SKM-1 treated with dmso at 0.1 percent for 144 hours (cell line): ENCODE results near the gene SYNDIG1.

Source experiments
- DNase-seq: peaks from one replicate; lab custom pipeline; 2025; ENCODE audit not compliant: unreplicated experiment; lab: John Stamatoyannopoulos, UW

Gene SYNDIG1

DNA sequence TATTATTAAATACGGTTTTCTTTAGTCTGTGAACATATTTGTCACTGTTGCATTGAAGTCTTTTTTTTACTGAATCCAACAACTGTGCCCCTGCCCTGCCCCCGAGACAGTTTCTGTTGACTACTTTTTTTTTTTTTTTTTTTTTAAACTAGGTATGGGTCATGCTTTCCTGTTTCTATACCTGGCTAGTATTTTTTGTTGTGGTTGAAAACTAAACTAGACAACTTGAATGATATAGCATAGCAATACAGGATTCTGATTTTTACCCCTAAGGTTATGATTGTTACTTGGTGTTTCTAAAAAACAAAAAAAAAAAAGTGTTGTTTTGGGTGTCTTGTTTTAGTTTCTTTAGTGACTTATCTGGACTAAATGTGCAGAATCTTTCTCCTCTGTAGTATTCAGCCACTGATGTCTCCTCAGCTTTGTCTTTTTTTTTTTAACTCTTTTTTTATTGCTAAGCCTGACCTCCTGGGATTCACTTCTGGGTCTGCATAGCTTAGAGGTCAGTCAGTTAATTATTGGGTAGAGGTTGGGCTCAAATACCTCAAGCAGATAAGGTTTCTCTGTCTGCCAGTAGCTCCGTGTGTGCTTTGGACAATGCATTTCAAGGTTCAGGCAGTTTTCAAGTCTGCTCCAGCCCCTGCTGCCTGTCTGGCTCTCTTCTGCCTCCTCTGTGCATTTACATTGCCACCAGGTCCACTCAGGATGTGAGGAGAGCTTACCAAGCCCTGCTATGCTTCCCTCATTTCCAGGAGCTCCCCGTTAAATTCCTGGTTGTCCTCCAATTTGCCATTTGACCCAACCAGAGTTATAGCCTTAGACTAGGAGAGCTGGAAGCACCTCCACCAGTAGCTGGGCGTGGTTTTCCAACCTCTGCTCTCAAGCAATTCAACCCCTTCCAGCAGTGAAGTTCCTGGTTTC, 91.4 kb downstream of the SYNDIG1 start:
- no peak for DNase-seq

DNA sequence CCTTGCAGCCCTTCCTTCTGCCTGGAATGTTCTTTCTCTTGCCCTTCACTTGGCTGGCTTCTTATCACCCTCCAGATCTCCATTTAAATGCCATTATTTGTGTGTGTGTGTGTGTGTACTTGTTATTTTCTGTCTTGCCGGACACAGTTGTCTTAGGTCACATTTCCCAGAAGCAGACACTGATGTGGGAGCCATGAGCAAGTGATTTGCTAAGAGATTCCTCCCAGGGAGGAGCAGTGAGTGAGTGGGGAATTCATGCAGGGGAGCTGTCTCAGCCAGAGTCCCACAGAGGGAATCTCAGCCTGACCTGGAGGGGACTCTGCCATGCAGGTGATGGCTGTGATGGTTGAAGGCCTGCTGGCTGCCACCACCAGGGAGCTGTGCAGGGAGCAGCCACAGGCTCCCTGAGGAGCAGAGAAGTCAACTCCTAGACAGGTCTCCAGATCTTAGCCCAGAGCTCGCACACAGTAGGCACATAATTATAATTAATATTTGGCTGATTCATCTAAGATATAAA, 96.5 kb downstream of the SYNDIG1 start:
- DNase-seq, result no peak

DNA sequence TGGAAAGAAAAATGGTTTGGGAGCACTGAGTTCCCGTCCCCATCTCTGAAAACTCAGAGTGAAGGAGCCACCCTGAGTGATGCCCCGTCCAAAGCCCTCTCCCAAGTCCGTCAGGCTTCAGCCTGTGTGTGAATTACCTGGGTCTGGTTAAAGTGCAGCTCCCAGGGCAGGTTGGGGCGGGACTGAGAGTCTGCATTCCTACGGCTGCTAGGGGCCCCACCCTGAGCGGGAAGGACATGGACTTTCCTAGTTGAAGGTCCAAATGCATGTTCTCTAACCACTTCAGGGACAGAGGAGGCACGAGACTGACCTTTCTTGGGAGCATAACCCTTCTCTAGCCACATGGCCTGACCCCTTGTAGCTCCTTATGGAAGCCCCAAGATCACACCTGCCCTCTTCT, 97.2 kb downstream of the SYNDIG1 start:
- no peak for DNase-seq

GRCh38 chr20:24567508-24567907, 98.1 kb downstream of the SYNDIG1 start:
- DNase-seq, result no peak

DNA sequence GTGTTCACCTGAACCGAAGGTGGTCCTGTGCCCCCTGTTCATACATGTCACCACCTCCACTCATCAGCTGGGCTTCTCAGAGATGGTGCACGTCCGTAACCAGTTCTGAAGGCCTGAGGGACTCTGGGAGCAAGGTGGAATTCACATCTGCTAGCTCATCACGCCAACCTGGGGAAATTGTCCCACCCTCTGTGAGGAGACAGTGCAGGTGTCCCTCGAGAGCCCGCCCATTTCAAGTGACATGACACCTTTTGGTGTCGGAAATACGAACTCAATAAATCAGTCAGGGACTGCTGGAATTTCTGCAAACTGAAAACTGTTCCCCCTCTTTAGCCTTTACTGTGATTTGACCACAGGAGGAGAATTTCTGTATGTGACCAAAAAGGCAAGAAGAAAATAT, 99.4 kb downstream of the SYNDIG1 start:
- DNase-seq, result no peak

- no peak for DNase-seq
Measured at GRCh38 chr20:24571159-24571558, 101.7 kb downstream of the SYNDIG1 start.

DNA sequence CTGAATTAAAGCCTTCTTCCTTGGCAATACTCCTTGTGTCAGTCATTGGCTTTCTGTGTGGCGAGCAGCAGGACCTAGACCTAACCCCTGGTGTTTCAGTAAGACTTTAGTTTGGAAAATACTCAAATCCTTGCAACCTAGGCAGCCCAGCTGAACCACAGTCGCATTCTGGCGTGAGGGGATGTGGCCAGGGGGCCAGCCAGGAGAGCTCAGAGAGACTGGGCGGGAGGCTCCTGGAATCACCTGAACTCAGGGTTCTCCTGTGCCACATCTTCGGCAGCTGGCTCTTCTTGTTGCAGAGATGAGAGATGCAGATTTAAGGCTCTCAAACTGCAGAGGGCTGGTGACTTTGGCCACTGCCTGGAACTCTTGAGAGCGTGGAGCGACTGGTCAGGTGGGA, 102.7 kb downstream of the SYNDIG1 start:
- no peak for DNase-seq

GRCh38 chr20:24572862-24573261, 103.4 kb downstream of the SYNDIG1 start:
- DNase-seq, result no peak

- no peak for DNase-seq
Measured at GRCh38 chr20:24573557-24573956, 104.1 kb downstream of the SYNDIG1 start.

- DNase-seq, result no peak
Measured at GRCh38 chr20:24574307-24574706, 104.9 kb downstream of the SYNDIG1 start.

GRCh38 chr20:24574797-24575196, 105.4 kb downstream of the SYNDIG1 start:
- DNase-seq, result no peak

DNA sequence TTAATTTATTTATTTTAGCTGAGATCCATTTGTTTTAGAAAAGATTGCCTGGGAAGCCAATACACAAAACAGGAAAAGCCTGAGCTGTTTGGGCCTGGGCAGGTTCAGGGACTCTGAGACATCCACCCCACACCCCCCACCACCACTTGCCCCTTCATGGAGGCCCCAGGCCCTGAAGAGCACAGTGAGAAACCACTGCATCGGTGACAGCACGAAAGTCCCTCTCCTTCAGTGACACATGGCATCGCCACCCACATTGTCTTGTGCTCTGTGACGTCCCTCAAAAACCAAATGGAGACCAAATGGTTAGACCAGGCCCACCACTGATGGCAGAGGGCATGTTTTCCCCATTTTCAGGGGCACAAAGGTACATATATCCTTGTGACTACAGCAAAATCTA, 106.4 kb downstream of the SYNDIG1 start:
- DNase-seq, result no peak

- no peak for DNase-seq
Measured at GRCh38 chr20:24576447-24576846, 107.0 kb downstream of the SYNDIG1 start.

DNA sequence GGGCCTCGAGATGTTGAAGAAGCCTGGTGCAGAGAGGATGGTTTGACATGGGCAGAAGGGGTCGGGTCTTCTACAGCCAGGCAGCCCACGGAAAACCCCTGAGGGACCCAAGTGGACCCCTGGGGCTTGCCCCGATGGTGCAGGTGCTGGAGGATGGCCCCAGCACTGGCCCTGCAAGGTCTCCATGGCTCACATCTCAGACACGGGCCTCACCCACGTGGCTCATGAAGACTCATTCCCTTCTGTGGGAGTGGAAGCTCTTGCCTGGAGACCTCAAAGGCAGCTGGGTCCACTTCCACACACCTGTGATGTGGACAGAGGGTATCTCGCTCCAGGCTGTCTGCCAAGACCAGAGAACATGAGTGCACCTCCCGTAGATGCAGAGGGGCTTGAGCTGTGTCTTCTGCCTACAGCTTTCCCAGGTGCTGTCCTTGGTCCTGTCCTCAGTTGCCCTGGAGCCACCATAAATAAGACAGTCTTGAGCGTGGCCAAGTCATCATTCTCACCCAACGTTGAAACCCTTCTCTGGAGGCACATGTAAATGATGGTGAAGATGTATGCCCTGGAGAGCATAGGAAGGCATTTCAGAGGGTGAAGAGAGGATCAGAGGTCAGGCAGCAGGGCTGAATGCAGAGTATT, 108.0 kb downstream of the SYNDIG1 start:
- no peak for DNase-seq

GRCh38 chr20:24578567-24579415, 109.4 kb downstream of the SYNDIG1 start:
- no peak for DNase-seq

DNA sequence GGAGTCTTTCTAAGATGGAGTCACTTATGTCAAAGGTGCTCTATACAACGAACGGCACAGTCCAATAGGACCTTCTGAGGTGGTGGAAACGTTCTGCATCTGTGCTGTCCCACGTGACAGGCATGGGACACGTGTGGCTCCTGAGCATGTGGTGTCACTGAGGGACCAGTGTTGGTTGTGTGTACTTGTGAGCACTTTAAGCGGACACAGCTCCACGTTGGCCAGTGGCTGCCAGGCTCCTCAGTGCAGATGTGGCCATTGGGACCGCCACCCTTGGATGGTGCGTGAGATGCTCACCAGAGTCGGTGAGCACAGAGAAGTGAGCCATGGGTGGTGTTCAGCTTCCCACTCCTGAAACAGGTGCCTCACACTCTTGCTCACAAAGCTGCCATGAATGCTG, 110.0 kb downstream of the SYNDIG1 start:
- DNase-seq, result no peak

- no peak for DNase-seq
Measured at GRCh38 chr20:24580006-24580405, 110.6 kb downstream of the SYNDIG1 start.

DNA sequence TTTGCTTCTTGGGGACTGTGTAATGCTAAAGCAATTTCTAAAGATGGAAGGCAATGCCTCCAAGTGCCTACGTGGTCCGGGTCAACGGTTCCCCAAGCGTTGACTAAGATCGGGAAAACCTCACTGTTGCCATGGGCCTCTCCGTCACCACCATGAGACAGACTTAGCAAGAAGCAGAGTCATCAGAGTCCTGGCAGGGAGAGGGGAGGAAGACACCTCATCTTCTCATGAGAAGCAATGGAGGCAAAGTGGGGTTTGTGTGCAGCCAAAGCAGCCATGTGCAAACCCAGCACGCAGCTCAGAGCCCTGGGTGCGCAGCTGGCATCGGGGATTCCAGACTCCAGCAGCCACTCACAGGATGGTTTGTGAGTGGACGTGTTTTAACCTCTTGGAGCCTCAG, 111.4 kb downstream of the SYNDIG1 start:
- DNase-seq, result no peak

DNA sequence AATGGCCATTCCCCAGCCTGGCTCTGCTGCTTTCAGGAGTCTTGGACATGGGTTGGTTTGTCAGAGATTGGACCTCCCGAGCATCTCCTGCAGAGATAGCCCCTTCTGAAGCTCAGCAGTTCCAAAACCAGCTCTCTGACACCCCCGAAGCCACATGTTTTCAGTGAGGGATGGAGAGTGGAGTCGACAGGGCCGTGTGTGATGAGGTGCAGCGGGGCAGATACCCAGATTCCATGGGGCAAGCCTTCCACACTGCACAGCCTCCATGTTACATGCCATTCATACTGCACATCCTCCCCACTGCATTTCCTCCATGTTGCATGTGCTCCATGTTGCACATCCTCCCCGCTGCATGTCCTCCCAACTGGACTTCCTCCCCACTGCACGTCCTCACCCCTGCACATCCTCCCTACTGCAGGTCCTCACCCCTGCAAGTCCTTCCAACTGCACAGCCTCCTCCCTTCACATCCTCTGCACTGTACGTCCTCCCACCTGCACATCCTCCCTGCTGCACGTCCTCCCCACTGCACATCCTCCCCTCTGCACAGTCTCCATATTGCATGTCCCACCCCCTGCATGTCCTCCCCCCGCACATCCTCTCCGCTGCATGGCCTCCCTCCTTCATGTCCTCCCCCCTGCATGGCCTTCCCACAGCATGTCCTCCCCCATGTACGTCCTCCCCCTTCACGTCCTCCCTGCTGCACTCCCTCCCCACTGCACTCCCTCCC, 112.2 kb downstream of the SYNDIG1 start:
- no peak for DNase-seq

DNA sequence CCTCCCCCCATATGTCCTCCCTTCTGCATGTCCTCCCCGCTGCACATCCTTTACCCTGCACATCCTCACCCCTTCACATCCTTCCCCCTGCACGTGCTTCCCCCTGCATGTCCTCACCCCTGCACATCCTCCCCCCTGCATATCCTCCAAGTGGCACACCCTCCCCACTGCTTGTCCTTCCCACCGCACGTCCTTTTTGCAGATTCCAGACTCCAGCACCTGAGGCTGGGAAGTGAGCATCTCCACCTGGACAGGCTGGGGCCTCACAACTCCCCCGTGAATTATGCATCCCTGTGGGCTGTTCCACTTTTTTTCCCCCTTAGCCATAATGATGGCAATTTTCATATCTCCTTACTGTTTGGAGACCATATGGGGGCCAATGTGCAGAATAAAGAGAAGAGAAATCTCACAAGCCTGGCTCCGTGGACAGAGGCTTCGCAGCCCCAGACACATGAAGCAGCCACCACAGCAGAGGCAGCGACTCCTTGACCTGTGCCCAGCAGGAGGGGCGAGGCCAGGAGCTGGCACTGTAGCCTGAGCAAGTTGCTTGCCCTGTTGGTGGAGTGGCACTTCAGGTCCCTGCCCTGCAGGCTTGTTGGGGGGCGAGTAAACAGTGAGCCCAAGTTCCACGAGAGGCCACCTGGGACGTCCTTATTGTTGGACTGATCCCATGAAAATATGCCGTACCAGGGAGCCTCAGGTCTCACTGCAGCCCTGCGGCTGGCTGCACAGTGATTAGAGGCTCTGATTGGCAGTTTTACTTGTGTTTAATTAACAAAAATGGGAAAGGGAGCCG, 113.1 kb downstream of the SYNDIG1 start:
- no peak for DNase-seq
